Measurements from ENCODE around the gene MYO9B. TPM values are rescaled to one million over a fixed set of nuclear protein-coding genes. Genes with fewer than 3 reads are reported as not detected.

The MYO9B gene
- polyA plus RNA-seq, 10 donors: 30.2 to 48.5 (median 34.2) TPM

- DNase-seq: peak in 1 of 3 donors; percentile 24
Measured at GRCh38 chr19:17259118-17259780, 183.7 kb downstream of the MYO9B start.

- no peak for DNase-seq
Measured at GRCh38 chr19:17259934-17260333, 184.4 kb downstream of the MYO9B start.

- DNase-seq: peak in 2 of 3 donors; percentile 56 to 63
Measured at GRCh38 chr19:17260842-17261325, 185.3 kb downstream of the MYO9B start.

GRCh38 chr19:17262557-17262956 lies 187.0 kb downstream of the MYO9B start:
- no peak for DNase-seq

Other genes with a start within 250 kb of the MYO9B start
- 10 to 100 TPM; 28.4 to 58.8 (median 38.6) TPM for gene SIN3B, start 246.4 kb upstream of the MYO9B start, polyA plus RNA-seq (ENCODE audit: insufficient read length in 10 of 10)
- gene F2RL3, start 186.8 kb upstream of the MYO9B start, polyA plus RNA-seq (ENCODE audit: insufficient read length in 10 of 10): under 1 TPM; 0.13 to 0.49 (median 0.33) TPM
- 1 to 10 TPM; 2.7 to 8.7 (median 4.3) TPM for gene CPAMD8, start 49.0 kb upstream of the MYO9B start, polyA plus RNA-seq (ENCODE audit: insufficient read length in 10 of 10)
- gene HAUS8, start 325 bp upstream of the MYO9B start, polyA plus RNA-seq (ENCODE audit: insufficient read length in 10 of 10): 10 to 100 TPM in 3 of 10 donors, 1 to 10 TPM in 7; 6.3 to 14.3 (median 8.6) TPM
- 10 to 100 TPM; 22.4 to 31.5 (median 25.9) TPM for gene USE1, start 139.6 kb downstream of the MYO9B start, polyA plus RNA-seq (ENCODE audit: insufficient read length in 10 of 10)
- gene OCEL1, start 150.4 kb downstream of the MYO9B start, polyA plus RNA-seq (ENCODE audit: insufficient read length in 10 of 10): 10 to 100 TPM in 1 of 10 donors, 1 to 10 TPM in 9; 5.9 to 10.4 (median 8.8) TPM
- gene NR2F6, start 170.1 kb downstream of the MYO9B start, polyA plus RNA-seq (ENCODE audit: insufficient read length in 10 of 10): 10 to 100 TPM; 20.0 to 31.6 (median 23.4) TPM
- 1 to 10 TPM; 3.2 to 8.8 (median 5.8) TPM for gene USHBP1, start 189.0 kb downstream of the MYO9B start, polyA plus RNA-seq (ENCODE audit: insufficient read length in 10 of 10)
- gene BABAM1, start 191.7 kb downstream of the MYO9B start, polyA plus RNA-seq (ENCODE audit: insufficient read length in 10 of 10): 10 to 100 TPM; 70.4 to 91.0 (median 85.8) TPM
- gene ANKLE1, start 206.1 kb downstream of the MYO9B start, polyA plus RNA-seq (ENCODE audit: insufficient read length in 10 of 10): 1 to 10 TPM in 3 of 10 donors, under 1 TPM in 7; 0.54 to 1.6 (median 0.82) TPM
- gene ABHD8, start 227.6 kb downstream of the MYO9B start, polyA plus RNA-seq (ENCODE audit: insufficient read length in 10 of 10): 1 to 10 TPM; 4.5 to 9.3 (median 5.8) TPM
- 10 to 100 TPM; 21.5 to 40.5 (median 30.3) TPM for gene MRPL34, start 230.1 kb downstream of the MYO9B start, polyA plus RNA-seq (ENCODE audit: insufficient read length in 10 of 10)
- gene DDA1, start 233.8 kb downstream of the MYO9B start, polyA plus RNA-seq (ENCODE audit: insufficient read length in 10 of 10): 10 to 100 TPM; 24.3 to 39.7 (median 31.3) TPM

All from muscle of back (tissue), 11 donors.